ENCODE data around the gene PLPPR2. TPM values are rescaled to one million over a fixed set of nuclear protein-coding genes. Genes with fewer than 3 reads are reported as not detected.
"Not testable (repeated sequence)": the region's sequence is repeated elsewhere in the genome, so short reads cannot be mapped to it uniquely, and the experiment has no call there.

PLPPR2 gene
- total RNA-seq, 1 donor from 2014 or later: 8.8 TPM

DNA sequence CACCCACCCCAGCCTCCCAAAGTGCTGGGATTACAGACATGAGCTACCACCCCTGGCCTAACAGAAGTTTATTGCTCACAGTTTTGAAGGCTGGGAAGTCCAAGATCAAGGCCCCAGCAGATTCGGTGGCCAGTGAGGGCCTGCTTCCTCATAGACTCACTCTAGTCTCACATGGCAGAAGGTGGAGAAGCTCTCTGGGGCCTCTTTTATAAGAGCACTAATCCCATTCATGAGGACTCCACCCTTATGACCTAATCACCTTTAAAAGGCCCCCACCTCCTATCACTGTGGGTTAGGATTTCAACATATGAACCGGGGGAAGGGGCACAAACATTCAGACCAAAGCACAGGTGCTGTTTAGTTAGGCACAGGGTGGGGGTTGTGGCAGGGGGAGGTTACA, 12.3 kb downstream of the PLPPR2 start:
- no peak for ATAC-seq

DNA sequence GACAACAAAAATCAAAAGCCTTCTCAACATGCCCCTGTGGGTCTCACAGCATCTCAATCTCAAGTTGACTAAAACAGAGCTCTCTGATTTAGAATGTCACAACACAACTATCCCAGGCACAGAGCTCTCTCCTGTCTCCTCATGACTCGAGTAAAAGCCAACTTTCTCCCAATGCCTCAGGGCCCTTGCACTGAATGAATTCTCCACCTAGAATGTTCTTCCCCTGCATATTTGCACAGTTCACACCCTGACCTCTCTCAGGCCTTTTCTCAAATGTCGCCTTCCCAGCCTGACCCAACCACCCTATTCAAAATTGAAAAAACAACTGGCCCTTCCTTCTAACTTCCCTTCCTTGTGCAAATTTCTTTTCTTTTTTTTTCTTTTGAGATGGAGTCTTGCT, 15.5 kb downstream of the PLPPR2 start:
- ATAC-seq (no peak), DNase-seq (ENCODE audit: low spot score) (no peak)

More for the DNA sequence above, 12.3 kb downstream of the PLPPR2 start:
- no peak for DNase-seq (ENCODE audit: low spot score)

DNA sequence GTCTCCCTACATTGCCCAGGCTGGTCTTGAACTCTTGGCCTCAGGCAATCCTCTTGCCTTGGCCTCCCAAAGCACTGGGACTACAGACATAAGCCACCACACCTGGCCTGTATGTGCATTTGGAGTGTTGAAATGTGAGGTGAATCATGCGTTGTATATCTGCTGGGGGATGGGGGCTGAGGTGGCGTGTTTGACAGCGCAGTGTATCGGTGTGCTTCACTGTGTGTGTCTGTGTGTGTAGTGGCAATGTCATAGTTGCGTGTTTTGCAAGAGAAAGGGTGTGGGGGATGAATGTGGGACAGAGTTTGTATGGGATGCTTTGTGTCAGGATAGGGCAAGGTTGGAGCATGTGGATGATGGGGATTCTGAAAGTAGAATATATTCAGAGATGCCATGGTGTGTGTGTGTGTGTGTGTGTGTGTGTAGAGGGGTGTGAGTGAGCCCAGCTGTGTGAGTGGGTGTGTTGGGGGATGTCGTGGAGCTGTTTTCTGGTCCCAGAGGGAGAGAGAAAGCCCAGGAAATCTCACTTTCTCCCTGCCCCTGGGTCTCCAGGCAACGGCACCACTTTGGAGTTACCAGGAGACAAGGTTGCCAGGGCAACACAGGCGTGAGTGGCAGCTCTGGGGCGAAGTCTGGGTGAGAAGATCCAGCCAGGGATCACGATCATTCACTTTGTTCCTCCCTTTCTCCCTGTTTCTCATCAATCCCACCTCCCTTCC, 18.1 kb downstream of the PLPPR2 start:
- ATAC-seq (no peak), DNase-seq (ENCODE audit: low spot score) (no peak)

DNA sequence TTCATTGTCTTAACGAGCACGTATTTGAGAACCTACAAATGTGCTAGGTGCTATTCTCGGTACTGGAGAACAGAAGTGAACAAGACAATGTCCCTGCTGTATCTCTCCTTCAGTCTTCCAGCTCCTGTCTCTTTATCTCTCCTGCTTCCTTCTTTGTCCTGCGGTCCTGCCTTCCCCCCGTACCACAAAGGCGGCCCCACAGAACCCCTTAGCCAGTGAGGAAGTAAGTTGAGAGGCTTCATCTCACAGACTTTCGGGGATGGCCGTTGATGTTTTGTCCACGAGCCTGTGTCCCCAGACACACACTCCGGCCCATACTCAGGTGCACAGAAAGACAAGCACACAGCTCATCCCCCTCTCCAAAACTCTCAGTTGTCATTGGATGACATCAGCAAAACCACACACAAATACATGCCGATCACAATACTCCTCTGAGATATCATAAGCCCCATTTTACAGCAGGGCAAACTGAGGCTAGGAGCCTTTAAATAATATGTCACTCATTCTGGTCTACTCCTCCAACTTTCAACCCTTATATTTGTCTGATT, 18.7 kb downstream of the PLPPR2 start:
- no peak for DNase-seq (ENCODE audit: low spot score)

DNA sequence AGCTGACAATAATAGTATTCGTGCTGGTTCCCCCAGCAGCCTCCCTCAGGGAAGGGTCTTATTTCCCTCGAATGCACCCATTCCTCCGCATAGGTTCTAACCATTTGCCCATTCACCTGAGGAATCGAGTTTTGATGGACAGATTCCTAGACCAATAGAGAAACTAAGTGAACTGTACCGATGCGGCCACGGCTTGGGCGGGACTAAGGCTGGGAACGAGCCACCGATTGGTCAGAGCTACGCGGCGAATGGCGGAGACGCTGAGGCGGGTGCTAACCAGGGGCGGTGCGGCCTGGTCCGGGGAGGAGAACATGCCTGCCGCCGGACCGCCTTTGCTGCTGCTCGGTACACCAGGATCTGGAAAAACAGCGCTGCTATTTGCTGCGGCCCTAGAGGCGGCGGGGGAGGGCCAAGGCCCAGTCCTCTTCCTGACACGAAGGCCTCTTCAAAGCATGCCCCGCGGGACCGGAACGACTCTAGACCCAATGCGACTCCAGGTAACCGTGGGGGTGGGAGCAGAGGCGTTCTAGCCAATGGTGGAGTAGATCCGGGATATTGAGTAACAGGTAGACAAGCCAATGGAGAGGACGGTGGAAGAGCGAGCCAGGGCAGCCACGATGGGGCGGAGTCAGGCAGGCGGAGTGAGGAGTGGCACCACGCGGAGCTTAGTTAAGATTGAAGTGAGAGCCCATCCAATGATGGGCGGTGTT, 19.4 kb downstream of the PLPPR2 start, which contains the start of gene SWSAP1:
Gene SWSAP1, plus strand, starts transcription at position 234 of the 710 bp plus-strand sequence. Its CDS starts 15 bp downstream, at position 249.
- peak; percentile 88 for ATAC-seq
- peak; percentile 99 for DNase-seq (ENCODE audit: low spot score)

More for the DNA sequence above, 18.7 kb downstream of the PLPPR2 start:
- no peak for ATAC-seq

- ATAC-seq: peak; percentile 44
- DNase-seq (ENCODE audit: low spot score): peak; percentile 83
These were observed 20.1 kb downstream of the PLPPR2 start for GRCh38 chr19:11375143-11375948.

- ATAC-seq: no peak
- no peak for DNase-seq (ENCODE audit: low spot score)
These were observed 22.0 kb downstream of the PLPPR2 start for GRCh38 chr19:11377237-11377636.

- no peak for DNase-seq (ENCODE audit: low spot score)
- ATAC-seq: no peak
These were observed 22.5 kb downstream of the PLPPR2 start for GRCh38 chr19:11377756-11378155.

GRCh38 chr19:11378319-11379189, 23.3 kb downstream of the PLPPR2 start:
- ATAC-seq (no peak), DNase-seq (ENCODE audit: low spot score) (no peak)

DNA sequence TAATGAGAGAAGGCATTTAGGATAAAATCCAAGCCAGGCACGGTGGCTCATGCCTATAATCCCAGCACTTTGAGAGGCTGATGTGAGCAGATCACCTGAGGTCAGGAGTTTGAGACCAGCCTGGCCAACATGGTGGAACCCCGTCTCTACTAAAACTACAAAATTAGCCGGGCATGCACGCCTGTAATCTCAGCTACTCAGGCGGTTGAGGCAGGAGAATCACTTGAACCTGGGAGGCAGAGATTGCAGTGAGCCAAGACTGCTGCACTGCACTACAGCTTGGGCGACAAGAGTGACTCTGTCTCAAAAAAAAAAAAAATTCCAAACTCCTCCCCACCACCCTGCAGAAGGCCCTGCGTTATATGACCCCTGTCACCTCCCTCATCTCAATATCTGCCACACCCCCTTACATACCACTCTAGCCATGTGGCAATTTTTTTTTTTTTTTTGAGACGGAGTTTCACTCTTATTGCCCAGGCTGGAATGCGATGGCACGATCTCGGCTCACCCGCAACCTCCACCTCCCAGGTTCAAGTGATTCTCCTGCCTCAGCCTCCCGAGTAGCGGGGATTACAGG, 24.1 kb downstream of the PLPPR2 start:
- not testable (repeated sequence) for DNase-seq (ENCODE audit: low spot score)

GRCh38 chr19:11379857-11380350, 24.7 kb downstream of the PLPPR2 start:
- DNase-seq (ENCODE audit: low spot score): no peak
- no peak for ATAC-seq

More for the DNA sequence above, 24.1 kb downstream of the PLPPR2 start:
- not testable (repeated sequence) for ATAC-seq

DNA sequence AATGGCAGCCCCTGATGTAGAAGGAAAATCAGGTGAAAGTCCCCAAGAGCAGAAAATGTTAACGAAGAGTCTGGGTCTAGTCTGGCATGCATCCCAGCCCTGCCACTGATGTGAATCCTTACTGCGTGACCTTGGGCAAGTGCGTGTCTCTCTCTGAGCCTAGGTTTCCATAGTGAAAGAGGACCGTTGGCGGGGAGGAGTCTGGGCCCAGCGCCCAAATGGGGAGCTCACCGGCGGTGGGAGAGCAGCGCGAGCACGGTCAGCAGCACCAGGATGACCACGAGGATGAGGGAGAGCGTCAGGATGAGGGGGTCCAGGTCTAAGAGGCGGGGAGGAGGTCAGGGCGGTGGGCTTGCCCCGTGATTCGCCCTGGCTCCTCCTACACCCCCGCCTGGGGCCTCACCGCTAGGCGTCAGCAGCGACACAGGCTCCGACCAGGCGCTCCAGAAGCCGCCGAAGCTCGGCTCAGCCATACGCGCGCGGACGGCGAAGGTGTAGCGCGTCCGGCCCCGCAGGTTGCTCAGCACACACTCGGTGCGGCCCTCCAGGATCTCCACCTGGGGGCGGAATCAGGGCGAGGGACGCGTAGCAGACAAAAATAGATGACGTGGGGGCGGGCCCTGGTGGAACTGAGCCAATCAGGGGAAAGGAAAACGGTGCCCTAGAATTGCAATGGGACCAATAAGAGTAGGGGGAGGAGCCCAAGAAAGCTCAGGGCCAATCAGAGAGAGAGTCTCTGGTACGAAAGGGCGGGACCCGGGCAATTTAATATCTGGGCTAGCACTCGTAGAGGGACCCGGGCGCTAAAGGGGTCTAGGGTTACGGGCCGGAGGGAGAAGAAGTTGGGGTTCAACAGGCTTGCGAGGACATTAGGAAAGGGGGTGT, 25.7 kb downstream of the PLPPR2 start:
- ATAC-seq: peak; percentile 82

GRCh38 chr19:11382898-11383705, 27.9 kb downstream of the PLPPR2 start:
- ATAC-seq (peak; percentile 42), DNase-seq (ENCODE audit: low spot score) (peak; percentile 67)

More for the DNA sequence above, 25.7 kb downstream of the PLPPR2 start:
- peak; percentile 95 for DNase-seq (ENCODE audit: low spot score)

GRCh38 chr19:11383706-11384048, 28.4 kb downstream of the PLPPR2 start:
- DNase-seq (ENCODE audit: low spot score): no peak
- no peak for ATAC-seq

GRCh38 chr19:11384778-11385129, 29.5 kb downstream of the PLPPR2 start:
- no peak for ATAC-seq
- no peak for DNase-seq (ENCODE audit: low spot score)

DNA sequence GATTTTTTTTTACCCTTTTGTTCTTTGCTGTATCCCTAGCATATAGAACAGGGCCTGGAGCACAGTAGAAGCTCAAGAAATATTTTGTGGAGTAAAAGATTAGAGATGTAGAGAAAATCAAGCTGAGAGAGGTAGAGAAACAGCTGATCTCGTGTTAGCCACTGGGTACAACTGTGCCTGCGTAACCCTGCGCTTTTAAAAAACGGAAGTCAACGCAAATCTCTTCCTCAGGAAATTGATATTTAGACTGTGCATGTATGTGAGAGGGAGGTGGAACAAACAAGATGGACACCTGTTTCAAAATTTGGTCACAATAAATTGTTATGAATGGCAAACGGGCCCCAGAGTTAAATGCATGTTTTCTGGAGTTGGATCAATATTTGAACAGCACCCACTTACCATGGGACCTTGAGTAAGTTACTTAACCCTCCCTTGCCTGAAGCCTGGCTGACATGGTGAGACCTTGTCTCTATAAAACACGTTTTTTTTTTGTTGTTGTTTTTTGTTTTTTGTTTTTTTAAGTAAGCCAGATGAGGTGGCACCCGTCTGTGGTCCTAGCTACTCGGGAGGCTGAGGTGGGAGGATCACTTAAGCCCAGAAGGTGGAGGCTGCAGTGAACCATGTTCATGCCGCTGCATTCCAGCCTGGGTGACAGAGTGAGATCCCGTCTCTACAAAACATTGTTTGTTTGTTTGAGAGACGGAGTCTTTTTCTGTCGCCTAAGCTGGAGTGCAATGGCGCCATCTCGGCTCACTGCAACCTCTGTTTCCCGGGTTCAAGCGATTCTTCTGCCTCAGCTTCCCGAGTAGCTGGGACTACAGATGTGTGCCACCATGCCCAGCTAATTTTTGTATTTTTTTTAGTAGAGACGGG, 32.2 kb downstream of the PLPPR2 start:
- DNase-seq (ENCODE audit: low spot score) (no peak), ATAC-seq (no peak)

- no peak for ATAC-seq
- no peak for DNase-seq (ENCODE audit: low spot score)
These were observed 35.1 kb downstream of the PLPPR2 start for GRCh38 chr19:11390359-11390758.
